OCI-LY1 (cell line): ENCODE data around the gene C2orf74.

Experiments
- H2AFZ ChIP-seq: fragments of 200-600 bp; sonication (generic), shearing (Covaris generic); 2 replicates; pipeline ENCODE4 v1.6.0; 2014; ENCODE audit warnings: antibody characterized with exemption, mild to moderate bottlenecking, low read length
- H3F3A ChIP-seq: fragments of 200-600 bp; sonication (generic), shearing (Covaris generic); 2 replicates; pipeline ENCODE4 v1.6.0; 2014; ENCODE audit warnings: mild to moderate bottlenecking, antibody characterized with exemption, low read length, moderate library complexity; ENCODE audit not compliant: insufficient read depth
- H3K27ac ChIP-seq: fragments of 200-600 bp; sonication (generic); 2 replicates; pipeline ENCODE4 v1.5.1; 2014; ENCODE audit warnings: low read length, mixed run types, mild to moderate bottlenecking, low read depth; ENCODE audit not compliant: poor library complexity, severe bottlenecking
- H3K27me3 ChIP-seq: fragments of 200-600 bp; sonication (generic); 2 replicates; pipeline ENCODE4 v1.6.0; 2014; ENCODE audit warnings: antibody characterized with exemption, mild to moderate bottlenecking, low read length, moderate library complexity; ENCODE audit not compliant: insufficient read depth
- H3K36me3 ChIP-seq: fragments of 200-600 bp; sonication (generic); 2 replicates; pipeline ENCODE4 v1.6.1; 2014; ENCODE audit warnings: mild to moderate bottlenecking, antibody characterized with exemption, low read length, moderate library complexity, mixed read lengths; ENCODE audit not compliant: insufficient read depth
- H3K4me1 ChIP-seq: fragments of 200-600 bp; sonication (generic); 2 replicates; pipeline ENCODE4 v1.5.1; 2014; ENCODE audit warnings: mild to moderate bottlenecking, low read length, moderate library complexity; ENCODE audit not compliant: insufficient read depth, severe bottlenecking
- H3K4me2 ChIP-seq: fragments of 200-600 bp; sonication (generic), shearing (Covaris generic); 2 replicates; pipeline ENCODE4 v1.6.1; 2014; ENCODE audit warnings: low read length
- H3K4me3 ChIP-seq: fragments of 200-600 bp; sonication (generic); 2 replicates; pipeline ENCODE4 v1.5.1; 2014; ENCODE audit warnings: low read length, low read depth, mild to moderate bottlenecking, mixed read lengths; ENCODE audit not compliant: poor library complexity, severe bottlenecking
- H3K79me2 ChIP-seq: fragments of 200-600 bp; shearing (Covaris generic); 2 replicates; pipeline ENCODE4 v1.6.1; 2016; ENCODE audit warnings: mixed run types, low read length, mixed read lengths; ENCODE audit not compliant: insufficient read depth
- H3K9ac ChIP-seq: fragments of 200-600 bp; sonication (generic), shearing (Covaris generic); 2 replicates; pipeline ENCODE4 v1.6.1; 2014; ENCODE audit warnings: mild to moderate bottlenecking, low read length, mixed read lengths
- H3K9me2 ChIP-seq: fragments of 200-600 bp; sonication (generic), shearing (Covaris generic); 2 replicates; pipeline ENCODE4 v1.6.1; 2014; ENCODE audit warnings: low read depth, mild to moderate bottlenecking, low read length, mixed read lengths
- H3K9me3 ChIP-seq: fragments of 200-600 bp; shearing (Covaris generic); 2 replicates; pipeline ENCODE4 v1.6.1; 2014; ENCODE audit warnings: low read length, mixed read lengths
- H4K20me1 ChIP-seq: fragments of 200-600 bp; sonication (generic), shearing (Covaris generic); 2 replicates; pipeline ENCODE4 v1.6.0; 2016; ENCODE audit warnings: mild to moderate bottlenecking, low read length; ENCODE audit not compliant: insufficient read depth
- CTCF ChIP-seq: fragments of 200-600 bp; sonication (generic), shearing (Covaris generic); IDR thresholded peaks from 2 replicates; pipeline ENCODE4 v1.5.1; 2017; ENCODE audit warnings: mild to moderate bottlenecking, antibody characterized with exemption, low read length, moderate library complexity, mixed read lengths
- EZH2 ChIP-seq: fragments of 200-600 bp; sonication (generic), shearing (Covaris generic); IDR thresholded peaks from 2 replicates; pipeline ENCODE4 v1.8.0; 2017; ENCODE audit warnings: borderline replicate concordance, mixed run types, mild to moderate bottlenecking, antibody characterized with exemption, low read length, moderate library complexity, mixed read lengths

The C2orf74 gene

GRCh38 chr2:61205132-61205531 lies 43.1 kb downstream of the C2orf74 start:
- Histone ChIP-seq H3K9me2 (no peaks in the 10 kb centered on the region; the same call in 1 of the 2 replicates), H3K36me3 (peaks cover 93% of the 10 kb centered on the region), H3K4me1 (no peaks in the 10 kb centered on the region), H3K4me2 (no peak overlapping the region), H3K9ac (no peak overlapping the region), H3F3A (no peaks in the 10 kb centered on the region), H3K9me3 (no peaks in the 10 kb centered on the region), H2AFZ (no peak overlapping the region), H3K4me3 (no peak overlapping the region), H4K20me1 (no peaks in the 10 kb centered on the region), H3K79me2 (no peaks in the 10 kb centered on the region), H3K27me3 (no peaks in the 10 kb centered on the region), H3K27ac (no peak overlapping the region)
- no peak for TF ChIP-seq EZH2
- TF ChIP-seq CTCF = no peak

GRCh38 chr2:61210332-61210981 lies 48.5 kb downstream of the C2orf74 start:
- Histone ChIP-seq H3K27me3 (no peaks in the 10 kb centered on the region), H3K9me3 (no peaks in the 10 kb centered on the region), H3K79me2 (no peaks in the 10 kb centered on the region), H3K4me3 (no peak overlapping the region), H3K27ac (no peak overlapping the region), H4K20me1 (no peaks in the 10 kb centered on the region), H2AFZ (no peak overlapping the region), H3F3A (no peaks in the 10 kb centered on the region), H3K9ac (no peak overlapping the region), H3K36me3 (peaks cover 86% of the 10 kb centered on the region), H3K4me1 (no peaks in the 10 kb centered on the region), H3K9me2 (no peaks in the 10 kb centered on the region), H3K4me2 (no peak overlapping the region)
- TF ChIP-seq EZH2 (no peak), CTCF (no peak)

DNA sequence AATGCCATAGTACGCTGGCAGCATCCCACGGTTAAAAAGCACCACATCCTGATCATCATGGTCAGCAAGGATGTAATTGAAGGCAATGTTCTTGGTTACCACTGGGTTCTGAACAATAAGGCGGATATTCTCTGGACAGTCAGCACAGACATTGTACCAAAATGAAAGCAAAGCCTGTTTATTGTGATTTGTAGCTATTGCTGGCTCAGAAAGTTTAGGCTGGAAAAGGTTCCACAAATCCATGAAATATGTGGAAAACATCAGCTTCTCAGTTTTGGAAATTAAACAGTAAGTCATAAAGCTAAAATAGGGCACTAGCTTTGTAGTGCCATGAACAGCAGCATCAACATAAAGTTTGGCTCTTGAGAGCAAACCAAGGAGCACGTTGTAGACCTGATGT lies 52.2 kb downstream of the C2orf74 start:
- no peak for TF ChIP-seq CTCF
- TF ChIP-seq EZH2 = no peak
- H3K36me3 ChIP-seq = peaks cover 70% of the 10 kb centered on the region
- H3F3A ChIP-seq = no peaks in the 10 kb centered on the region
- H3K27me3 ChIP-seq = no peaks in the 10 kb centered on the region
- no peak overlapping the region for H3K4me2 ChIP-seq
- H3K4me1 ChIP-seq = no peaks in the 10 kb centered on the region
- H4K20me1 ChIP-seq = no peaks in the 10 kb centered on the region
- no peaks in the 10 kb centered on the region for H3K79me2 ChIP-seq
- H3K27ac ChIP-seq = no peak overlapping the region
- no peaks in the 10 kb centered on the region for H3K9me3 ChIP-seq
- no peaks in the 10 kb centered on the region for H3K9me2 ChIP-seq
- no peak overlapping the region for H3K4me3 ChIP-seq
- no peak overlapping the region for H2AFZ ChIP-seq
- no peak overlapping the region for H3K9ac ChIP-seq
